ENCODE results near the gene MSL3B.
"Not testable (repeated sequence)": the region's sequence is repeated elsewhere in the genome, so short reads cannot be mapped to it uniquely, and the experiment has no call there.

The MSL3B gene

GRCh38 chr2:233867993-233868532 lies at the start of gene MSL3B:
Gene MSL3B, minus strand, starts transcription at chr2:233868386.
- DNase-seq (ENCODE audit: low read depth, low spot score), result peak; percentile 18

GRCh38 chr2:233917116-233917515 lies 48.9 kb upstream of the MSL3B start, which contains the start of gene TRPM8:
Gene TRPM8, plus strand, starts transcription at chr2:233917373. Its CDS starts 9,165 bp downstream, at chr2:233926538.
- DNase-seq (ENCODE audit: low read depth, low spot score), result no peak

- DNase-seq (ENCODE audit: low read depth, low spot score), result no peak
Observed at GRCh38 chr2:233915128-233915527, 46.9 kb upstream of the MSL3B start.

DNA sequence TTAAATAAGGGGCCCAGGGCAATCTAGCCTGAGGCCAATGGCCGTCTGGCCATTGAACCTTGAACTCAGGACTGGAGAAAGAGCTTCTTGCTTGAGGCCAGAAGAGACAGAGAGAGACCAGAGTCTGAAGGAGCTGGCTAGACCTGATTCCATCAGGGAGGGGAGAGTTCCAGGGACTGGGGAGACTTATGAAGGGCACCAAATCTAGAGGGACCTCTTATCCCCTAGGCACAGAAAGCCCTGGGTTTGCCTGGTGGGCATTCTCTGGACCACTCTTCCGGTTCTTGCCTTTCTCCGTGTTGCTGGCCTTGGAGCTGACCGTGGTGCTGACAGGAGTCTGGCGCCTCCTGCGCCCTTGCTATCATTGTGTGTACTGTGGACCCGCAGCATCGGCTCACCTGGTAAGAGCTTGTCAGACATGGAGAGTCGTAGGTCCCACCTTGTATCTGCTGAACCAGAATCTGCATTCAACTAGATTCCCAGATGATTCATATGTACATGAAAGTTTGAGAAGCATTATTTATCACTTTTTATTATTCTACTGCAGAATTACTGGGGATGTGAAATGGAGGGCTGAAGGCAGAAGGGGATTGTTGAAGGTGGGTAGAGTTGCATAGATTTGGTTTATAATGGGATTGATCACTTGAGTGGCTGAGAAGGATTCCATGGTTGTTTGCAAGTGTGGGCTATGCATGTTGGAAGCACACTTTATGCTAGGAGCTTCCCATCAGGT lies 44.7 kb upstream of the MSL3B start:
- DNase-seq (ENCODE audit: low read depth, low spot score), result no peak

DNA sequence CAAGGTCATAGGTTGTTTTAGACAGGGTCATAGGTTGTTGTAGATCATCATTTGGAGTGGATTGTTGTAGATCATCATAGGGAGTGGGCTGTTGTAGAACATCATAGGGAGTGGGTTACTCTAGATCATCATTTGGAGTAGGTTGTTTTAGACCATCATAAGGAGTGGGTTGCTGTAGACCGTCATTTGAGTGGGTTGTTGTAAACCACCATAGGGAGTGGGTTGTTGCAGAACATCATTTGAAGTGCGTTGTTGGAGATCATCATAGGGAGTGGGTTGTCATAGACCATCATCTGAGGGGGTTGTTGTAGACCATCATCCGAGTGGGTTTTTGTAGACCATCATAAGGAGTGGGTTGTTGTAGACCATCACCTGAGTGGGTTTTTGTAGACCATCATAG lies 39.4 kb upstream of the MSL3B start:
- DNase-seq (ENCODE audit: low read depth, low spot score), result no peak

DNA sequence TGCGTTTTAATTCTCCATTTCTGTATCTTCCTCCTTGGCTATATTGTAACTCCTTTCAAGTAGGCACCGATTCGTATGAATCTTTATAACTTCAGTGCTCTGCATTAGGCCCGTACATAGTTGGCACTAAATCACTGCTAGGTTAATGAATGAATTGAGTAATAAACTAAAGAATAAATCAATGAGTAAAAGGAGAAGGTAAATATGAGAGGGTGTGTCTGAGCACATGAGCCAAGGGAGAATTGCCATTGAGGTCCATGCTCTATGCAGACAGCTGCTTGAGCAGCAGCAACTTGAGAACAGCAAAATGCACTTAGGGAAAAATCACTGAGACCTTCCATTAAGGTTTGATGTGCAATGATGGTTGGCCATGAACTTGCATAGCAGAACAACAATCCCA lies 37.8 kb upstream of the MSL3B start:
- no peak for DNase-seq (ENCODE audit: low read depth, low spot score)

DNA sequence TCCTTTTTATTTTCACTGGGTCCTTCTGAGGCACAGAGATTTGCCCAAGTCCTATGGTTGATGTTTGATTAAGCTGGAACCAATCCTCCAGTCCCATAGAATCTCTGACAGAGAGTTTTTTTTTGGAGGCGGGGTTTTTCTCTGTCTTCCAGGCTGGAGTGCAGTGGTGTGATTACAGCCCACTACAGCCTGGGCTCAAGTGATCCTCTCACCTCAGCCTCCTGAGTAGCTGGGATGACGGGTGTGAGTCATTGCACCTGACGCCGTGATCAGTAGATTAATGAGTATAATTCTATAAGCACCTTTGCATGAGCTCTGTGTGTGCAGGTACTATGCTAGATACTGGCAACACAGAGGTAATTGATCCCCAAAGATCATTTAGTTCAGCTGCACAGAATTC lies 33.7 kb upstream of the MSL3B start:
- DNase-seq (ENCODE audit: low read depth, low spot score), result no peak

GRCh38 chr2:233901367-233901766 lies 33.2 kb upstream of the MSL3B start:
- DNase-seq (ENCODE audit: low read depth, low spot score), result no peak

GRCh38 chr2:233896253-233896652 lies 28.1 kb upstream of the MSL3B start:
- DNase-seq (ENCODE audit: low read depth, low spot score), result not testable (repeated sequence)

DNA sequence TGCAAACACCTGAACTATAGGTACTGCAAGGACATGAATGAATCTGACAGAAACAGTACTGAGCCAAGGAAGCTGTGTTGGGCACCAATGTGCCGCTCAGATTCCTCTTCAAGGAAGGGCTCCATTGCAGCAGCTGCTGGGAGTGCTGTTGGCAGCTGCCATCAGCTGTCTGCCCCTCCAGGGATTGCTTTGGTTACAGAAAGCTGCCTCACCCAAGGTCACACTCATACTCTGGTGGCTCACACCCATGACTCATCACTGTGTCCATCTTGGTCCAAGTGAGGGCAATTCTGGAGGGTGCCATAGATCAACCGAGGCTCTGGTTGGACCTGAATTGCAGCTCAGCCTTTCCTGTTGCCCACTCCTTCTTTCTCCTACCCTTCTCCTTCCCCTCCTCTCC lies 24.6 kb upstream of the MSL3B start:
- no peak for DNase-seq (ENCODE audit: low read depth, low spot score)

- no peak for DNase-seq (ENCODE audit: low read depth, low spot score)
Observed at GRCh38 chr2:233882353-233882752, 14.2 kb upstream of the MSL3B start.

DNA sequence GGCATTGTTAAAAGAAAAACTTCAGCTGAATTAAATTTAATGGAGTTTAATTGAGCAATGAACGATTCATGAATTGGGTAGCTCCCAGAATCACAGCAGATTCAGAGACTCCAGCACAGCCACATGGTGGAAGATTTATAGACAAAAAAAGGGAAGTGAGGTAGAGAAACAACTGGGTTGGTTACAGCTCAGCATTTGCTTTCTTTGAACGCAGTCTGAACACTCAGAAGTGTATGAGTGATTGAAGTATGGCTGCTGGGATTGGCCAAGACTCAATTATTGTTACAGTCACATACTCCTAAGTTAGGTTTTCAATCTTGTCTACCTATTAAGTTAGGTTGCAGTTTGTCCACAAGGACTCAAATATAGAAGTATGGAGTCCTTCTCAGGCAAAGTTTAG lies 3.9 kb upstream of the MSL3B start:
- DNase-seq (ENCODE audit: low read depth, low spot score), result not testable (repeated sequence)

DNA sequence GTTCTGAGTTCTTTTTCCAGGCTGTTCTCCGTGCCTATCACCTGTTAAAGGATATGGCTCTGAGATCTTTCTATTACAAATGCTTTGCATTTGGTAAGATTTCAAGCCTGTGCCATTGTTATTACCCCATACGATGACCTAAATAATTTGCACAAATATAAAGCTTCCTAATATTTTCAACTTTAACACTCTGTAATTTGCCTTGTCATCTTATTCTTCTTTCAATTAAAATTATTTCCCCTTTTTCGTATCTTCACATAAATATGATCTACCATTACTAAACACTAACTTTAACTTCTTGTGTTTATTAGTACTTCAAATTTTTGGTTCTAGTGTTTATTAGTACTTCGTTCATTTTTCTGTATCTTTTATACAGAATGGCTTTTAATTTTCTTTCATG lies 3.2 kb upstream of the MSL3B start:
- DNase-seq (ENCODE audit: low read depth, low spot score), result no peak

GRCh38 chr2:233866479-233866878 lies 1.7 kb downstream of the MSL3B start:
- no peak for DNase-seq (ENCODE audit: low read depth, low spot score)

- no peak for DNase-seq (ENCODE audit: low read depth, low spot score)
Observed at GRCh38 chr2:233865838-233866237, 2.3 kb downstream of the MSL3B start.

- DNase-seq (ENCODE audit: low read depth, low spot score), result no peak
Observed at GRCh38 chr2:233862261-233862768, 5.9 kb downstream of the MSL3B start.

GRCh38 chr2:233858331-233858730 lies 9.9 kb downstream of the MSL3B start:
- DNase-seq (ENCODE audit: low read depth, low spot score), result no peak

GRCh38 chr2:233857511-233858141 lies 10.6 kb downstream of the MSL3B start:
- DNase-seq (ENCODE audit: low read depth, low spot score), result no peak

DNA sequence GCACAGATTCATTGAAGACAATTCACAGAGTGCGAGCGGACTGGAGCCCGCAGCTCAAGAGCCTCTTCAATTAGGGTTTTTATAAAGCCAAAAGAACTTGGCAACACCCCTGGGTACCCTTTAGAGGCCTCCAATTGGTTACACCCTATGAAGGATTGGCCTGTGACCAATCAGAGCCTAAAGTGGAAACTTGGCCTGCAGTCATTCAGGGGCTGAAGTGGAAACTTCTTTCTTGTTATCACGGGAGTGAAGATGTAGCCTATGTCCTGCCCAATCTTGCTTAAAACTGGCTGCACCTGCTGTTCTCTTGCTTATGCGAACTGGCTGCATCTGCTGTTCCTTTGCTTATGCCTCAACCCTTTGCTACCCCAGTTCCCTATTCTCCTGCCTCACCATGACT lies 12.0 kb downstream of the MSL3B start:
- DNase-seq (ENCODE audit: low read depth, low spot score), result no peak

DNA sequence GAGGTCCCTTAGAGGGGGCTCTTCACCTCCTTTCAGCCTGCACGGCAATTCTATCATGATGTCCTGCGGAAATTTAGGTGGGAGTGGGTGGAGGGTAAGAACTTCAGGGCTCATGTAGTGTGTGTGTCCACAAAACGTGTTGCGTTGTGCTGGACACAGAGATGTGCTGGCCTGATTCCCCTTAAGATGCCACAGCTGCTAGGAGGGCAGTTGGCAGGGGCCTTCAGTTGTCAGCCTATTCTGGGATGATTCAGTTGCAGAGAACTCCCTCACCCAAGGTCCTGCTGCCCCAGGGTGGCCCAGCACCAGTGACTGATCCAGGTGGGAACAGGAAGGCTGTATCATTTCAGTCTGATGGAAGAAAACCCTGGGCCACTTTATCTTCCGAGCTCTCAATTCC lies 12.8 kb downstream of the MSL3B start:
- no peak for DNase-seq (ENCODE audit: low read depth, low spot score)

- peak; percentile 84 for DNase-seq (ENCODE audit: low read depth, low spot score)
Observed at GRCh38 chr2:233854241-233854981, 13.8 kb downstream of the MSL3B start, which contains the start of gene HJURP. Gene HJURP, minus strand, starts transcription at chr2:233854535. Its CDS starts 35 bp downstream, at chr2:233854500.

DNA sequence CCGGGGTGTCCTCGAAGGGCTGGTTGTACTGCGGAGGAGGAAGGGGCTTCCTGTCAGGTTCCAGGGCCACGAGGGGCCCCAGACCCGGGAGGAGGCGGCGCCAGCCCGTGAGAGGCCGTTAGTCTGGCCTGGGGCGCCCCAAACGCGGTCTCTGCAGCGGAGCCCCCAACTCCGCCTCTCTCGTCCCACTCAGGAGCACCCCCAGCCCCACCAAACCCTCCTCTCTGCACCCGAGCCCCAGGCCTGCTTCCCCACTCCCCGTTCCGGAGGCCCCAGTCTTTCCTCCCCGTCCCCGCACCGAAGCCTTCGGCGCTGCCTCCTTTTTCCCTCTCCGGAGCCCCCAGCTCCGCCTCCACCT lies 14.3 kb downstream of the MSL3B start:
- DNase-seq (ENCODE audit: low read depth, low spot score), result no peak

All from brain pericyte (primary cell).